Endometrial microvascular endothelial cells (primary cell): Measurements from ENCODE around the gene FUT6. TPM values are rescaled to one million over a fixed set of nuclear protein-coding genes. Genes with fewer than 3 reads are reported as not detected.
"Not testable (repeated sequence)": the region's sequence is repeated elsewhere in the genome, so short reads cannot be mapped to it uniquely, and the experiment has no call there.

Experiments
- in situ Hi-C: cut with HindIII; loops from 2 replicates; pipeline ENCODE4 v1.10.0; 2017; ENCODE audit warnings: low sequenced_read_pairs, low pct_unique_long_range_greater_than_20kb; ENCODE audit errors: inconsistent ontology term
- total RNA-seq: library from RNA; depleted of rRNA; stranded (reverse); fragments of >200 nt; gene quantifications from one replicate; pipeline ENCODE4 v1.2.3, GENCODE V29; 2015; ENCODE audit errors: inconsistent ontology term

Gene FUT6
- total RNA-seq, 1 donor from 2014 or later: not detected

DNA sequence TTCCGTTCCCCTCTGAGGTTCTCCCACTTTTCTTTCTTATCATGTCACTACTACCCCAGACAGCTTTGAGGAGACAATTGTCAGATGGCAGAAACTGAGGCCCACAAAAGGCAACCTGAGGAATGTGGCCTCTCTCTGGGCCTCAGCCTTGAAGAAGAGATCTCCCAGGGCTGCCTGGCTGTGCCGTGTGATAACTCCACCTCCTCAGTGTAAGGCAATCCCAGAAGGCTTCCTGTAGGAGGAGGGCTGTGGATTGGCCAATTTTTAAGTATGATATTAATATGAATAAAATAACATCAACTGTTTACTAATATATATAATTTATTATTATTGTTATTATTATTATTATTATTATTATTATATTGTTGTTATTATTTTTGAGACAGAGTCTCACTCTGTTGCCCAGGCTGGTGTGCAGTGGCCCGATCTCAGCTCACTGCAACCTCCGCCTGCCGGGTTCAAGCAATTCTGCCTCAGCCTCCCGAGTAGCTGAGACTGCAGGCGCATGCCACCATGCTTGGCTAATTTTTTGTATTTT lies 44.1 kb downstream of the FUT6 start:
- in situ Hi-C loops: no loop called here

DNA sequence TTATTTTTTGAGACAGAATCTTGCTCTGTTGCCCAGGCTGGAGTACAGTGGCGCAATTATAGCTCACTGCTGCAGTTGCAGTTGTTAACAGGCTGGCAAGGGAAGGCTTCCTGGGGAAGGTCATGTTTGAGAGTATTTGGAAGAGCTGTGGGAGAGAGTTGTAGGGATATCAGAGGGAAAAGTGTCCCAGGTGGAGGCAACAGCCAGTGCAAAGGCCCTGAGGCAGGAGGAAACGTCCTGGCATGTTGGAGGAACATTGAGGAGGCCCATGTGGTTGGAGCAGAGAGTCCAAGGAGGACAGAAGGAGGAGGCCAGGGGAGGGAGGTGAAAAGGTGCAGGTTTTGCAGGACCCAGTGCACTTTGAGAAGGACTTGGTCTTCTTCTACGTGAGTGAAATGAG lies 46.3 kb downstream of the FUT6 start:
- in situ Hi-C loops: no loop called here

- in situ Hi-C loops: no loop called here
These were observed 47.3 kb downstream of the FUT6 start for GRCh38 chr19:5792224-5792623.

DNA sequence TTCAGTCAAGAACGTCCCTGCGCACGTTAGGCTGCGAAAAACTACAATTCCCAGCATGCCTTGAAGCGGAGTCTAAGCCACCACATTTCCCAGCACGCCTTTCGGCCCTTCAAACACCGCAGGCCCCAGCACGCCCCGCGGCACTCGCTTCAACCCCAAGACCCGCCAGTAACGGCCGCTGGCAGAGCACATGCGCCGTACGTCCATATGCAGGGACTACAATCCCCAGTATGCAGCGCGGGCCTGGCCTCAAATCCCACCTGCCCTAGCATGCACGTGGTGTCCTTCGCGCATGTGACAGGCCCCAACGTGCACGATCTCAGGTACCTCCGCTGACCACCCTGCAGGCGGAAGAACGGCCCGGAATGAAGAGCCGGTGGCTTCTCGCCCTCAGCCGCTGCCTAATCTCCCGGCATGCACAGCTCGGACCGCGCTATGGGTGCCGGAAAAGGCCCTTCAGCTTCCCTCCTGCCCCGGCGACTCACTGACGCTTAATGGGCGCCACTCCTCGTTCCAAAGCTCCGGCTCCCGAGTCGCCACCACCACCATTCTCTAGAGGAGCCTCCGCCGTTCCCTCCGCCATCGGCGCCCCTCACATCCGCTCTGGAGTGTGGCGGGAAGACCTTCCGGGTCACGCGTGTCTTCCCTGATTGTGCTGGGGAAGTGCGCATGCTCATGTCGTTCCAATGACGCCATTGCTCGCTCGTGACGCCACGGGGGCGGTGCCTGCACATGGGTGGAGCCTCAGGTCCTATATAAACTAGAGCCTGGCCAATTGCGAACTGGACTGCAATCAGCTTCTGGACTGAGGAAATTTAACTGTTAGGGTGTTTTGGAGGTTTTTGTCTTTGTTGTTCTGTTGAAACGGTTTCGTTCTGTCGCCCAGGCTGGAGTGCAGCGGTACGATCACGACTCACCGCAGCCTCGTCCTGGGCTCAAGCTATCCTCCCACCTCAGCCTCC lies 48.7 kb downstream of the FUT6 start, which contains the start of gene DUS3L:
Gene DUS3L, minus strand, starts transcription at position 605 of the 962 bp plus-strand sequence. Its CDS starts 22 bp downstream, at position 583.
- in situ Hi-C loops: no loop called here

DNA sequence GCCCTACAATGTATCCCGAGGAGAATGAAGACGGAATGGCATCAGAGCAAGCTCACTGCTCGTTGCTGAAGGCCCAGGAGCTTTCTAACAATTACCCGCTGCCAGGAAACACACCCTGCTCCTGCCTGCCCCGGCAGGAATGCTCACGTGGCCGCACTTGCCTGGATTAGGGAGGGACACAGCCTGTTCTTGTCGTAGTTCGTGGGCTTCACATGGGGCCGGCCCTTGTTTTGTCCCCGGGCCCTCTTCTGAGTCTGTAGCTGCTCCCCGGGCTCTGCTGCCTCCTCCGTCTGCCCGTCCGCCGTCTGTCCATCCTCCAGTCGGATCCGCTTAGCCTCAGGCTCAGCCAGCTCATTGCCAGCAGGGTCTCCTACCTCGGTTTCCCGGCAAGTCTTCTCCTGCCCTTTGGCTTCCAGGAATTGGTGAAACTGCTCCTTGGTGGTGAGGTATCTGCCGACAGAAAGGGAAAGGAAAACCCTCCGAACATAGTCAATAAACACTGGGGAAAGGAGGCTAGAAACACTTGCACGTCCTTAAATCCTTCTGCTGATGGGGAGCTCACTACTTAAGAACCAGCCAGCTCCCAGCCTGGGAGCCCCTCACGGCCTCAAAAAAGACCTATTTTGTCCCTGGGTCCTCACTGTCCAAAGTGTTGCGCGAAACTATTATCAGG lies 49.5 kb downstream of the FUT6 start:
- in situ Hi-C loops: no loop called here

DNA sequence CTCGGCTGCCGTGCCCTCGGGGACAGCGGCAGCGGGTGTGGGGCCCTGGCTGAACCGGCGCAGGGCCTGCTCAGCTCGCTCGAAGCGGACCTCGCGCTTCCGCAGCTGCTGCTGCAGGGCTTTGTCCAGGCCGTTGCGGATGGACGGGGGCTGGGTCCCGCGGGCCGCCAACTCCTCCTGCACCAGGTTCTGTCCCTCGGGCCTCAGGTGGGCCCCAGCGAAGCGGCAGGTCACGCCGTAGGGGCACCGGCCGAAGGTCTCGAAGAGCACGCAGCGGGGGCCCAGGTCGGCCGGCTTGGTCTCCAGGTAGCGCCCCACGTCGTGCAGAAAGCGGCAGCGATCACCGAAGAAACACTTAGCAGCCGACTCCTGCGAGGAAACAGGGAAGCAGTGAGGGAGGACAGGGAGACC lies 50.1 kb downstream of the FUT6 start:
- in situ Hi-C loops: no loop called here

GRCh38 chr19:5788422-5788821 lies 51.1 kb downstream of the FUT6 start:
- in situ Hi-C loops: no loop called here

DNA sequence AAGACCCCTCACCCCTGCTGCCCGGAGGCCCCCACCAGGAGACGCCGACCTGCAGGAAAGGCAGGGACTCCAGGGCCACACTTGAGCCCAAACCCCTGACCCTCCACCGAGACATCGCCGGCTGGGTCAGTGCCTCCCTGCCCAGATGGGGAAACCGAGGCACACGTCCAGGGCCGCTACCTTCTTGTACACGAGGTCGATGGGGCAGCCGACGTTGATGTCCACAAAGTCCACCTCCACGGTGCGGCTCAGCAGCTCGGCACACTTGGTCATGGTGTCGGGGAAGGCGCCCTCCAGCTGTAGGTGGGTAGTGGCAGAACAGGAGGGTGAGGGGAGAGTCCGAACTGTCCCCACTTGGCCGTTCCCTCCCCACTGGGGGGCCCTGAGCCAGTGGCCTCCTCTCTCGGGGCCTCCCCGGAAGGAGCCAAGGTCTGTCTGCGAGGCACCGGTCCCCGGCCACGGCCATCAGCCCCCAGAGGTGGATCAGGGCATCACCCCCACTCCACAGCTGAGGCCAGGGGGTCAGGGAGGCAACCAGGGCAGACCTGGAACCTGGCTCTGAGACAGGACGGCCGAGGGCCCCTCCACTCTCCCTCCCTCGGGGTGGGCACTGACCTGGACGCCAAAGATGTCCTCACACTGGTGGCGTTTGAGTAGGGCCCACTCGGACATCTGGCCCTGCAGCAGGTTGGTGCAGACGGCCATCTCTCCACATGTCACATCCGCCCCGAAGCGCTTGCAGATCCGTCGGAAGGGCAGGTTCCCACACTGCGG lies 51.9 kb downstream of the FUT6 start:
- in situ Hi-C loops: no loop called here

DNA sequence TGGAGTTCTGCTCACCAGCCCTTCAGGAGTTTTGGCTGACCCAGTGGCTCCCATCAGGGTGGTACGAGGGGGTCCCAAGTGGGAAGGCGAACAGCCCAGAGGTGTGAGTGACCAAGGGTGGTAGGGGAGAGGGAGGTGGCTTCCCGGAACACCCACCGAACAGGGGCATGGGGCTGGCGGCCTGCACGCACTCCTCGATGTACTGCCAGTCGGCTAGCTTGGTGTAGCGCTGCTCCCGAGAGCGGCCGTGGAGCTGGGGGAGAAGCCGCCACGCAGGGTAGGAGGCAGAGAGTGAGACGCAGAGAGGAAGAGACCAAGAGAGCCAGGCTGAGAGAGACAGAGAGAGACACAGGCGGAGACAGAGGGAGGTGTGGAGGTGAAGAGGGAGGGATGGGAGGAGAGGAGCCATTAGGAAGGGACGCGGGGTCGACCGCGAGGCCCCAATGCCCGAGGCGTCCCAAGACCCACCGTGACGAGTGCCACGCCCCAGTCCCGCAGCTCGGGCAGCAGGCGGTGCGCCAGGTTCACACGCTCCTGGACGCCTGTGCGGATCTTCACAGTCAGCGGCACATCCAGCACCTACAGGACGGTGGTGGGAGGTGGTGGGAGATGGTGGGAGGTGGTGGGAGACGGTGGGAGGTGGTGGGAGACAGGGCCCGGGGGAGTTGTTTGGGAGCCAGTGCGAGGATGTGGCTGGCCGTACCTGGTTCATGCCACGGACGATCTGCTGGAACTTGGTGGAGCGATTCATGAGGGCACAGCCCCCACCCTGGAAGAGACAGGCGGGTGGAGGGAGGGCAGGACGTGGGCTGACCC lies 52.7 kb downstream of the FUT6 start:
- in situ Hi-C loops: no loop called here

DNA sequence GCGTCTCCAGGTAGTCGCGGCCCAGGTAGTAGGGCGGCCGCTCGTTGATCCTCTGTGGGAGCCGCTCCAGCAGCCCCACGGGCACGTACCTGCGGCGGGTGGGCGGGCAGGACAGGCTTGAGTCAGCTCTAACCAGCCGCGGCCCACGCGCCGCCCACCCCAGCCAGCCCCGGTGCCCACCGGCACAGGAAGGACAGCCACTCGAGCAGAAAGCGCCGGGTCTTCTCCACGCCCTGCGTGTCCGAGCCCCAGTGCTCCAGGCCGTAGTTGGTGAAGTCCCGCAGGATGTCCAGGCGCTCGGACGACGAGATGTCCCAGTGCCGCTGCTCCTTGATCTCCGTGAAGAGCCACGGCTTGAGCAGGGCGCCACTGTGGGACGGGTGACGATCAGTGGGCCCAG lies 54.1 kb downstream of the FUT6 start:
- in situ Hi-C loops: no loop called here

GRCh38 chr19:5784581-5785147 lies 54.8 kb downstream of the FUT6 start, which contains the start of gene PRR22:
Gene PRR22, minus strand, starts transcription at chr19:5784746. Its CDS starts 86 bp downstream, at chr19:5784660.
- in situ Hi-C loops: no loop called here

GRCh38 chr19:5782945-5783919 lies 56.3 kb downstream of the FUT6 start:
- in situ Hi-C loops: no loop called here

DNA sequence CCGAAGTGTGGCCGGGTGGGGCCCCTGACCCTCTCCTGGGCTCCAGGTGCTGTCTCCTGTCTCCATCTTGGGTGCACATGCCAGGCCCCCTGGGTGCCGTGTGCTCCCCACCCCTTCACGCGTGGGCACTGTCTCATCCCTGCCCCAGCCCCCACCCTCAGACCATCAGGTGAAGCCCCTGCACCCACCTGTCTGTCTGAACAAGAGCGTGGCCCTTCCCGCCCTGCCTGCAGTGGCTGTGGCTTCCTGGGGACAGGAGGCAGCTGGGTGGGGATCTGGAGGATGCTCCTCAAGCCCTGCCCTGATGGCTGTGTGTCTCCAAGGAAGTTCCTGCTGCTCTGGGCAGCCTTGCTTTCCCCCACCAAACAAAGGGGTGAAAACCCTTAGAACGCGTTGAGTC lies 57.2 kb downstream of the FUT6 start:
- in situ Hi-C loops: no loop called here

DNA sequence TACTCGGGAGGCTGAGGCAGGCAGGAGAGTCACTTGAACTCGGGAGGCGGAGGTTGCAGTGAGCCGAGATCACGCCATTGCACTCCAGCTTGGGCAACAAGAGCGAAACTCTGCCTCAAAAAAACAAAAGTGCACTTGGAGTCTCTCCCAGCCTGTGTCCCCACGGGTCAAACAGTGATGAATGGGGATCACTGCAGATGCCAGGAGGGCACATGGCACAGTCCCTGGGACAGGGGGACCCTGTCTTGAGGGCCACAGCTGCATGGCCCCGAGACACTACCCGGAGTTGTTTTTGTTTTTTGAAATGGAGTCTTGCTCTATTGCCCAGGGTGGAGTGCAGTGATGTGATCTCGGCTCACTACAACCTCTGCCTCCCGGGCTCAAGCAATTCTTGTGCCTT lies 58.6 kb downstream of the FUT6 start:
- in situ Hi-C loops: not testable (repeated sequence)
